ENCODE measurements around the gene PHACTR1. TPM values are rescaled to one million over a fixed set of nuclear protein-coding genes. Genes with fewer than 3 reads are reported as not detected.
A peak's percentile ranks its signal among the peaks of the same experiment; 100 is the strongest.

PHACTR1 gene
- total and polyA plus RNA-seq, 9 of the 15 experiments (the other 6 are each of a cell fraction or from before 2014, with no cell fraction given) = 11.5 to 32.6 (median 22.0) TPM

GRCh38 chr6:13261464-13261994 is 545.0 kb downstream of the PHACTR1 start:
- in situ Hi-C loops (cut with MboI) (no loop called here), intact Hi-C loops (cut with micrococcal nuclease) (no loop called here)
- H2AFZ ChIP-seq (ENCODE audit: low read depth, low read length) = no peak overlapping the region
- H4K20me1 ChIP-seq (replicated peaks; ENCODE audit: control insufficient read depth, insufficient read depth, low read length) = no peaks in the 10 kb centered on the region
- ATAC-seq (no peak), DNase-seq (ENCODE audit: extremely low read depth in 1 of 4, low spot score in 3 of 4) (no peak), FAIRE-seq (no peak)
- CTCF ChIA-PET (ENCODE audit: low intra/inter-chr PET ratio) = no interaction called here
- POLR2A ChIA-PET = no interaction called here
- BruUV-seq (replicated peaks) = no TSS peak
- peaks cover 0 to 2% of the 10 kb centered on the region in 2 experiments; a peak in 3 of 5 replicates for H3K4me1 ChIP-seq (replicated peaks in 1 of 2; ENCODE audit: control insufficient read depth in 2 of 2, insufficient read depth in 2 of 2, low read length in 2 of 2)
- WGBS (ENCODE audit: insufficient coverage, low coverage, missing lambda C conversion rate) = 18% methylated on average over 1 of the region's 1 CpG
- TF ChIP-seq CUX1 (CRISPR knock-in tag; IDR thresholded peaks at IDR 0.05) (no peak), SPI1 (IDR thresholded peaks at IDR 0.05; ENCODE audit: borderline replicate concordance, low read depth, low read length) (0 out of 2 replicates have a peak, but pooled peaks have one; percentile 2)
- no peak overlapping the region for H3K4me2 ChIP-seq (ENCODE audit: insufficient read depth, low read length)
- H3K9ac ChIP-seq (ENCODE audit: insufficient read depth in 1 of 2, low read depth in 2 of 2, low read length in 2 of 2) = no peak overlapping the region
- no peaks in the 10 kb centered on the region for H3K79me2 ChIP-seq (ENCODE audit: control insufficient read depth, insufficient read depth, low read length)
- no peak overlapping the region for H3K27ac ChIP-seq (ENCODE audit: extremely low read depth, low read depth, low read length)
- no peaks in the 10 kb centered on the region for H3K27me3 ChIP-seq (ENCODE audit: control insufficient read depth in 2 of 2, insufficient read depth in 2 of 2, low read length in 2 of 2)
- no peak overlapping the region for H3K4me3 ChIP-seq
- H3K36me3 ChIP-seq (ENCODE audit: control insufficient read depth, insufficient read depth, low read length) = no peaks in the 10 kb centered on the region
- no peaks in the 10 kb centered on the region for H3K9me1 ChIP-seq (ENCODE audit: control insufficient read depth, insufficient read depth, low read length)
- peaks cover 2% of the 10 kb centered on the region; the same call in 1 of the 2 replicates for H3K9me3 ChIP-seq (replicated peaks; ENCODE audit: control insufficient read depth, insufficient read depth, low read depth, low read length)
